HG03025 (cell line): ENCODE measurements around the gene NLRP5.
"Not testable (repeated sequence)": the region's sequence is repeated elsewhere in the genome, so short reads cannot be mapped to it uniquely, and the experiment has no call there.

Source experiments
- ATAC-seq: cut with Tn5 transposase; IDR thresholded peaks from one replicate; pipeline ENCODE4 v1.9.1; 2021; ENCODE audit warnings: mild to moderate bottlenecking, moderate library complexity; ENCODE audit not compliant: unreplicated experiment, low FRiP score

NLRP5 gene

GRCh38 chr19:56097776-56098175, 111.2 kb downstream of the NLRP5 start:
- no peak for ATAC-seq

DNA sequence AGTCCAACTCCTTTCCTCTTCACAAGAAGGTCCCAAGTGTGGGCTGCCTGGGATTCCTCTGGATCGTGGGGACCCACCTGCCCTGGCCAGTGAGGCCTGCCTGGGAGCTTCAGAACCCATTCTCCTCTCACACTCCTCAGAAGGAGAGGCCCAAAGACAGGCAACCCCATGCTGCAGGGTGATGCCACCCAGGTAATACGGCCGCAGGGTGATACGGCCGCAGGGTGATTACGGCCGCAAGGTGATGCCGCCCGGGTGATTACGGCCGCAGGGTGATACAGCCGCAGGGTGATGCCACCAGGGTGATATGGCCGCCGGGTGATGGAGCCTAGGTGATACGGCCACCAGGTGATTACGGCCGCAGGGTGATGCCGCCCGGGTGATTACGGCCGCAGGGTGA, 111.7 kb downstream of the NLRP5 start:
- not testable (repeated sequence) for ATAC-seq

DNA sequence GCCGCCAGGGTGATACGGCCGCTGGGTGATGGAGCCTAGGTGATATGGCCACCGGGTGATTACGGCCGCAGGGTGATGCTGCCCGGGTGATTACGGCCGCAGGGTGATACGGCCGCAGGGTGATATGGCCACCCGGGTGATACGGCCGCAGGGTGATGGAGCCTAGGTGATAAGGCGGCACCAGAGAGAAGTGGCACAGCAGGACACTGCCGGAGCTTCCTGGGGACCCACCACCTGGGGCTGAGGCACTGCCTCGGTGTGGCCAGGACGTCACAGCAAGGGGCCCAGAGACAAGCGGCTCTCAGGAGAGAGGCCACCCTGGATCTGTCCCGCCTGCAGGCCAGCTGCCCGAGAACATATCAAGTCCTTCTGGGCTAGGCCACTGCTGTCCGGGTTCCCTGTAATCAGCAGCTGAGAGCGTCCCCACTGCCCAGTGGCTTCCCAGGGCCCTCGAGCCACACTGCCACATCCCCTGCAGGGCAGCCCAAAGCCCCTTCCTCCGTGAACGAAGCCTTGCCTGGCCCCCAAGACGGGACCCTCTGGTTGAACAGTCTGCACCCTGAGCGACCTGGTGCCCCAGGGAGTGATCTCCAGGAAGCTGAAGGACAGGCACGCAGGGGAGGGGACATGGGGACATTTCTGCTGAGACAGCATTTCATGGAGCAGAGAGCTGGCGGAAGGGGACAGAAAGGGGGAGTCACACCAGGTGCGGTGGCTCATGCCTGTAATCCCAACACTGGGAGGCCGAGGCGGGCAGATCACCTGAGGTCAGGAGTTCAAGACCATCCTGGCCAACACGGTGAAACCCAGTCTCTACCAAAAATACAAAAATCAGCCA, 112.4 kb downstream of the NLRP5 start:
- no peak for ATAC-seq

- no peak for ATAC-seq
These were observed 113.3 kb downstream of the NLRP5 start for GRCh38 chr19:56099638-56100539.

GRCh38 chr19:56101095-56101494, 114.5 kb downstream of the NLRP5 start:
- no peak for ATAC-seq

- ATAC-seq, result no peak
These were observed 115.4 kb downstream of the NLRP5 start for GRCh38 chr19:56101746-56102535.

GRCh38 chr19:56103027-56103614, 116.5 kb downstream of the NLRP5 start:
- no peak for ATAC-seq

DNA sequence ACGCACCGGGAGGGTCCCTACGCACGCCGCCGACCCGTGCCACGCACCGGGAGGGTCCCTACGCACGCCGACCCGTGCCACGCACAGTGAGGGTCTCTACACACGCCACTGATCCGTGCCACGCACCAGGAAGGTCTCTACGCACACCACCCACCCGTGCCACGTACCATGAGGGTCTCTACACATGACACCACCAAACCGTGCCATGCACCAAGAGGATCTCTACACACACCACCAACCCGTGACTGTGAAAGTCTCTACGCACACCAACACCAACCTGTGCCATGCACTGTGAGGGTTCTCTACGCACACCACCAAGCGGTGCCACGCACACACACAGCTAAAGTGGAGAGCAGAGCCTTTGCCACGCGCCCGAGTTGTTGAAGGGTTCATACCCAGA, 117.8 kb downstream of the NLRP5 start:
- no peak for ATAC-seq

DNA sequence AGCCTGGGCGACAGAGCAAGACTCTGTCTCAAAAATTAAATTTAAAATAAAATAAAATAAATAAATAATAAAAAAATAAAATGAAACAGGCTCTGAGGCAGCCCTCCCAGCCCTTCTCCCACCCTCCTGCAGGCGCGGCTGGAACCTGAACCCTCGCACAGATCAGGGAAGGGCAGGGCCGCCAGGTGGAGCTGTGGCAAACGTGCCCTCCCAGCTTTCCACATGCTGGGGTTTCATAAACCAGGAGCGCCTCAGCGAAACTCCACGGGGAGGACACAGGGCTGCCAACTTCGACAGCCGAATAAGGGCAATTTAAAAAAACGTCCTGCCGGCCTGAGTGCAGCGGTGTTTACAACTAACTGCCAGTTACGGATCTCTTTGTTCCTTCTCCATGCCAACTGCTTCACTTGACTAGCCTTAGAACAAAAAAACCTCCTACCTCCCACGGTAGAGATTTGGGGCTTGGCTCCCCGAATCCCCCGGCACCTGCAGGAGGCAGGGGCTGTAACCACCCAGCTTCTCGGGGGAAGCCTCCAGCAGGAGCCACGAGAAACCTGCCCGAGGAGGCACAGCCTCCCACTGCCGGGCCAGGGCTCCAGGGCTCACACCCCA, 118.6 kb downstream of the NLRP5 start:
- no peak for ATAC-seq

- ATAC-seq, result not testable (repeated sequence)
These were observed 119.3 kb downstream of the NLRP5 start for GRCh38 chr19:56105831-56106396.

DNA sequence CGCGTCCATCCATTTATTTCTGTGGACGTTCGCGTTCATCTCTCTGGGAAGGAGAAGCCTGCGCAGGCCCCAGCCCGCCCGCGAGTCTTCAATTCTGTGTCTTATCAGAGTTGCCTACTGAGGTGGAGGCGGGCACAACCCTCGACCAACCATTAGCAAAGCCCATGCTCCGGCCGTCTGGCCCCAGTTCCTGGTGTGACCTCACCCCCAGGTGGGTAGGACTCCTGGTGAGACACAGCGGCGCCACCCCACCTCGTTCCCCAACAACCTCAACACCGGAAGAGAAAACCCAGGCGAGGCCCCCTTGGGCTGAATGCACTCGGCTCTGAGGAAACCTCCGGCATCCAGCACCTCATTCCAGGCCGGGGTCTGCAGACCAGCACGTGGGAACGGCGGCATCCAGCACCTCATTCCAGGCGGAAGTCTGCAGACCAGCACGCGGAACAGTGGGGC, 119.8 kb downstream of the NLRP5 start:
- ATAC-seq, result no peak

GRCh38 chr19:56106993-56107392, 120.4 kb downstream of the NLRP5 start:
- no peak for ATAC-seq

GRCh38 chr19:56107626-56108351, 121.2 kb downstream of the NLRP5 start:
- ATAC-seq, result no peak

DNA sequence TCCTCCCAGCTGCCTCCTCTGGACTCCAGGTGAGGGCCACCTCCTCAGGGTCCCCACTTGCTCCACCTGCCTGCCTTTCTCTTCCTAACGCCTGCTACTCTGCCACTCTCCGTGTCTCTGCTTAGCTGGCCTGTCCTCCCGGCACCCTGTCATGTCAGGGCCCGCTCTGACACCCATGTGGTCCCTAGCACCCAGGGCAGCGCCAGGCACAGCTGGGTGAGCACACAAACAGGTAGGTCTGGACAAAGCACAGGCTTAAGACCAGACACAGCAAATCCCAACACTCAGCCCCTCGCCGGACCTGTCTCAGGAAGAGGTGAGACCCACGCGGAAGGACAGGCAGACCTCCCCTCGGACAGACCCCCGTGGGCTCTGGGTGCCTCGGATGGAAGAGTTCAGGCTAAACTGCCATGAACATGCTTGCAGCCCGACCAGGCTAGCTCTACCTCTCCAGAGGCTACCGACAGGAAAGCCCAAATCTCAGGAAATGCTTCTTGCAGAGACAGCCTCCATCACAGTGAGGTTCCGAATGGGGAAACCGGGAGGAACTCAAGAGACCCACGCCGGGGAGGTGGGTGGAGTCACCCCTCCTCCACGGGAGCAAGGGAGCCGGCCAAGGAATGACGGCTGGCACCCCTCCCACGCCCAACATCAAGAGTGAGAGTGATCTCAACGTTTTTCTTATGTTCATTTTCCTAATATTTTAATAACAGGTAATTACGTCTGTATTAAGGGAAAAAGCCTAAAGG, 122.0 kb downstream of the NLRP5 start:
- ATAC-seq, result no peak

DNA sequence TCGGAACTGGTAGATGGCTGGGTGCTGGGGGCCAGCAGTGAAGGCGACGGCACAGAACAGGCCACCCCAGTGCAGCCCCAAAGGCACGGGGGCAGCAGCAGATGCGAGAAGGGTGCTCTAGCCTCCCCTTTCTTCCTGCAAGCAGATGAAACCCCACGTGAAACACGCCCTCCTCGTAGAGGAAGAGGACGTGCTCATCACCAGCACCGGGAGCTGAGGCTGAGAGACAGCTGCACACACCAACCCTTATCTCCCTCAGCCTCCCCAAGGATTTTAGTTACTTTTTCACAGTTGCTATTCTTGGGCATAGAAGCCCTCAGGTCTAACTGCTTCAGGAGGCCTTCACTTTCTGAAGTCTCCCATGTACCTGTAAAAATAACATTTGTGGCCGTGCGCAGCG, 122.7 kb downstream of the NLRP5 start:
- ATAC-seq, result no peak

DNA sequence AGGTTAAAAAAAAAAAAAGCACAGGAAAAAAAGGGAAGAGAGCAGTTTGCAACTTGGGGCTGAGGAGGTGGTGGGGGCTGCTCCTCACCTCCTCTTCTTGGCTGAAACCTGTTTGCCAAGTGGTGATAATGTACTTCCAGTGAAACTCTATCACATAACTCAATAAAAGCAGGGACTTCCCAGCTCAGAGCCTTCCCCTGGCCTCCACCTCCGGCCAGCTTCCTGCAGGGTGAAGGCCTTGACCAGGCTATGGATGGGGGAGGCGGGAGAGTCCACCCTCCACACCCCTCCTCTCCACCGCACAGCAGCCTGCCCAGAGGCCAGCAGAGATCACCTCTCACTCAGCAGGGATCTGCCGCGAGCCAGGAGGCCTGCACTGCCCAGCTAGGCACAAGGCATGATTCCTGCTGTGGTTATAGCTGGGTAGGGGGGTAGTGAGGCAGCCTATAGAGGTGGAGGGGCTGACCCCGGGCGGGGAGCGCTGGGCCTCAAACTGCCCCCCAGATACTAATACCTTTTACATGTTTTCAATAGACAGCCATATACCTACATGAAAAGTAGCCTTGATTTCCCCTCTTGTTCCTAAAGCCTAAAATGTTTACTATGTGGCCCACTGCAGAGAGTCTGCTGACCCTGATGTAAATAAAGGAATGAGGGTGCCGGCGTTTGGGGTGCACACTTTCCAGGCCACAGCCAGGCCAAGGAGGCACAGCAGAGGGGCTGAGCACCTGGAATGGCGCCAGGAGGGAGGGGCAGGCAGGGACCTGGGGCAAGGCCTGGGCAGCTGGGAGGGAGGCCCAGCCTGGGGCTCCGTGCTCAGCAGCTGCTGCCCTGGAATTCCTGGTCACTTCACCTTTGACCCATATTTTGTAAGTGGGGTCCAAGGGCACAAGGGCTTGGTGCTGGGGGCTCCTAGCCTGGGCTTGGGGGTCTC, 124.2 kb downstream of the NLRP5 start:
- no peak for ATAC-seq
